Neuron (in vitro differentiated cells): Measurements from ENCODE around the gene PRIMA1.

Experiments used
- H2AFZ ChIP-seq: one replicate; pipeline ENCODE4 v1.6.1; 2013; ENCODE audit warnings: low read depth, mild to moderate bottlenecking, inconsistent platforms, low read length, moderate library complexity
- H3K27me3 ChIP-seq: one replicate; pipeline ENCODE4 v1.6.1; 2013; ENCODE audit warnings: low read length; ENCODE audit not compliant: insufficient read depth
- H3K36me3 ChIP-seq: one replicate; pipeline ENCODE4 v1.6.1; 2013; ENCODE audit warnings: low read length; ENCODE audit not compliant: insufficient read depth
- H3K4me1 ChIP-seq: one replicate; pipeline ENCODE4 v1.6.1; 2013; ENCODE audit warnings: low read length; ENCODE audit not compliant: insufficient read depth
- H3K4me3 ChIP-seq: 2 replicates; pipeline ENCODE4 v1.5.1; 2013; ENCODE audit warnings: mild to moderate bottlenecking, low read length, moderate library complexity
- H3K9me3 ChIP-seq: one replicate; pipeline ENCODE4 v1.6.1; 2013; ENCODE audit warnings: low read length

PRIMA1 gene

GRCh38 chr14:93705513-93706156, 82.7 kb downstream of the PRIMA1 start:
- Histone ChIP-seq H3K9me3 (no peaks in the 10 kb centered on the region), H2AFZ (no peak overlapping the region), H3K4me3 (no peak overlapping the region), H3K27me3 (peaks cover 6% of the 10 kb centered on the region), H3K4me1 (no peaks in the 10 kb centered on the region), H3K36me3 (no peaks in the 10 kb centered on the region)

- H3K9me3 ChIP-seq = no peaks in the 10 kb centered on the region
- no peaks in the 10 kb centered on the region for H3K4me1 ChIP-seq
- H3K36me3 ChIP-seq = no peaks in the 10 kb centered on the region
- H3K27me3 ChIP-seq = peaks cover 6% of the 10 kb centered on the region
- H3K4me3 ChIP-seq = no peak overlapping the region
- H2AFZ ChIP-seq = no peak overlapping the region
These were observed 84.3 kb downstream of the PRIMA1 start for GRCh38 chr14:93703941-93704340.

DNA sequence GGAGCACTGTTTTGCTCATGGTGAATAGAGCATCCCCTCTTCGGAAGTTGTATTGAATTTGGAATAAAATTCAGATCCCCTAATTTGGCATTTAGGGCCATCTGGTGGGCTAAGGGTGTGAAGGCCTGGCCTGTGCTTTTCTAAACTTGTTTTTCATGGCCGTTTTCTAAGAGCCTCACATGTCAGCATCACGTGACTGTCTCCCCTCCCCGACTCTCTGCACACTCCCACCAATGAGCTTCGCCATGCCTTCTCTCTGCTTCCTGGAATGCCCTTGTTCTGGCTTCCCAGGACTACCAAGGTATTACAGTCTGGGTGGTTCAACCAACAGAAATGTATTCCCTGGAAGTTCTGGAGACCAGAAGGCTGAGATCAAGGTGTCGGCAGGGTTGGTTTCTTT, 85.3 kb downstream of the PRIMA1 start:
- H2AFZ ChIP-seq = no peak overlapping the region
- no peaks in the 10 kb centered on the region for H3K9me3 ChIP-seq
- H3K27me3 ChIP-seq = no peaks in the 10 kb centered on the region
- H3K4me1 ChIP-seq = no peaks in the 10 kb centered on the region
- no peaks in the 10 kb centered on the region for H3K36me3 ChIP-seq
- H3K4me3 ChIP-seq = no peak overlapping the region

DNA sequence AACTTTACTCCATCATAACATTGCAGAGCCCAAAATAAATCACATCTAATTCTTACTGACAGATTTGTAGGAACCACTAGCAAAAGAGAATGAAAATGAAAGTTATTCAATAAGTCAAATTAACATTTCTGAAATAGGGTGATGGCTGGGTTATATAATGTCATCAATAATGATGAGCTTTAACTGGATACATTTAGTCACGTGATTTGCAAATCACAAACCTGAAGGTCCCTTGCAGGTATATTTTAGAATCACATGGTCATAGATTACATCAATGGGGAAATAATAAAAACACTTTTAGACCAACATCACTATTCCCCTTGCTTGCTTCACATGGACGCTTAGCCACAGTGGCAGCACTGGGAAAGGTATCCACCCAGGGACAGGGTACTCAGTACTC, 86.7 kb downstream of the PRIMA1 start:
- no peak overlapping the region for H2AFZ ChIP-seq
- no peak overlapping the region for H3K4me3 ChIP-seq
- no peaks in the 10 kb centered on the region for H3K36me3 ChIP-seq
- no peaks in the 10 kb centered on the region for H3K9me3 ChIP-seq
- no peaks in the 10 kb centered on the region for H3K27me3 ChIP-seq
- no peaks in the 10 kb centered on the region for H3K4me1 ChIP-seq

- Histone ChIP-seq H3K27me3 (no peaks in the 10 kb centered on the region), H2AFZ (no peak overlapping the region), H3K36me3 (no peaks in the 10 kb centered on the region), H3K9me3 (no peaks in the 10 kb centered on the region), H3K4me1 (no peaks in the 10 kb centered on the region), H3K4me3 (no peak overlapping the region)
These were observed 87.4 kb downstream of the PRIMA1 start for GRCh38 chr14:93700928-93701327.

DNA sequence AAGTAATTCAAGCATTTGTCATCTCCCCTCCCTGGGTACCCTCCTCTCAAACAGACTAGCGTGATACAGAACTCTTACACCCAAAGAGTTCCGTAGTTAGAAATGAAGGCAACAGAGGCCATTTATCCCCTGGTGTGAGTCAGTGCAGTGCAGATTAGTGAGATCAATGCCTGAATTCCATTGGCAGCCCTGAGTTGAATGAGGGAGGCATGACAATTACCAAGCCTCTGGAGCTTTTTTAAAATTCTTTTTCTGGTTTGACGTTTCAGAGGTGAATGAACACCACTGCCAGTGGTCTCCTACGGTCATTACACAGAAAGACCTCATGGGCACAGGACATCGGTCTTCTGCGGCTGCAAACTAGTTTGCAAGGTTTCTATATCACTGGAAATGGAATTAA, 94.4 kb downstream of the PRIMA1 start:
- Histone ChIP-seq H3K27me3 (no peaks in the 10 kb centered on the region), H3K36me3 (no peaks in the 10 kb centered on the region), H3K4me3 (no peak overlapping the region), H3K9me3 (no peaks in the 10 kb centered on the region), H2AFZ (no peak overlapping the region), H3K4me1 (no peaks in the 10 kb centered on the region)

- peaks cover 17% of the 10 kb centered on the region for H3K4me1 ChIP-seq
- H3K36me3 ChIP-seq = no peaks in the 10 kb centered on the region
- no peak overlapping the region for H2AFZ ChIP-seq
- H3K4me3 ChIP-seq = no peak overlapping the region
- no peaks in the 10 kb centered on the region for H3K9me3 ChIP-seq
- H3K27me3 ChIP-seq = no peaks in the 10 kb centered on the region
These were observed 97.1 kb downstream of the PRIMA1 start for GRCh38 chr14:93691042-93691780.

- H3K4me1 ChIP-seq = peaks cover 27% of the 10 kb centered on the region
- H3K9me3 ChIP-seq = no peaks in the 10 kb centered on the region
- no peak overlapping the region for H2AFZ ChIP-seq
- no peak overlapping the region for H3K4me3 ChIP-seq
- no peaks in the 10 kb centered on the region for H3K27me3 ChIP-seq
- H3K36me3 ChIP-seq = no peaks in the 10 kb centered on the region
These were observed 98.1 kb downstream of the PRIMA1 start for GRCh38 chr14:93690146-93690545.

GRCh38 chr14:93688820-93689219, 99.5 kb downstream of the PRIMA1 start:
- Histone ChIP-seq H2AFZ (no peak overlapping the region), H3K27me3 (no peaks in the 10 kb centered on the region), H3K36me3 (no peaks in the 10 kb centered on the region), H3K4me3 (no peak overlapping the region), H3K9me3 (no peaks in the 10 kb centered on the region), H3K4me1 (peaks cover 29% of the 10 kb centered on the region)

DNA sequence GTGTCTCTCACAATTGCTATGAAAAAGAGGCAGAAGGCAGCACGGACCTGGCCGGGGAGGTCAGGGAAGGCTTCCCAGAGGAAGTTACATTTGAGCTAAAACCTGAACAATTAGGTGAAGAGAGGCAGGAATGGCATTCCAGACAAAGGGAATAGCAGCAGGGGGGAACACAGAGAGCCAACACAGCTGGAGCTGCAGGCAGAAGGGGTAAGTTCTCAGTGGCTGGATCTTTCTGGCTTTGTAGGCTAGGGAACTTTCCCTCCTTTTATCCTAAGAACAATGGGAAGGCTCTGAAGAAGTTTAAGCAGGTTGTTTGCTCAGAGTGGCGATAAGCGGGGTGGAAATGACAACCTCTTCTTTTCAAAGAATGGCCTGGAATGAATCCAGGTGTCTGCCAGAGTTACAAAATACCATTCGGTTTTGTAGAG, 100.0 kb downstream of the PRIMA1 start:
- Histone ChIP-seq H3K4me1 (peaks cover 29% of the 10 kb centered on the region), H2AFZ (no peak overlapping the region), H3K9me3 (no peaks in the 10 kb centered on the region), H3K36me3 (no peaks in the 10 kb centered on the region), H3K27me3 (no peaks in the 10 kb centered on the region), H3K4me3 (no peak overlapping the region)

DNA sequence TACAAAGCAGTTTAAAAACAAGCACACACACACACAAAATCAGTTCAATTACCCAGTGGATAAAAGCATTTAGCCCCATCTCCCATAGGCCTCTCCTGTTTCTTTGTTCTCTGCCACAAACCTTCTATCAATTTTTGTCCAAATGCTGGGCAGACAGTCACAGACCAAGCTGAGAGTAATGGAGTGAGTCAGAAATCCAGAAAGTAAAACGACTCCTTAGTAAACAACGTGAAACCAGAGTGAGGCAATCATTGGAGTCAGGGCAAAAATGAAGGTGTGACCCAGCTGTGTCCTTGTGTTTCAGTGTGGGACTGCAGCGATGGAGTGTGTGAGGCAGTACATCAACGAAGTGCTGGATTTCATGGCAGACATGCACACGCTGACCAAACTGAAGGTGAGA, 102.0 kb downstream of the PRIMA1 start:
- Histone ChIP-seq H3K4me3 (no peak overlapping the region), H2AFZ (no peak overlapping the region), H3K27me3 (no peaks in the 10 kb centered on the region), H3K9me3 (no peaks in the 10 kb centered on the region), H3K36me3 (no peaks in the 10 kb centered on the region), H3K4me1 (peaks cover 29% of the 10 kb centered on the region)

DNA sequence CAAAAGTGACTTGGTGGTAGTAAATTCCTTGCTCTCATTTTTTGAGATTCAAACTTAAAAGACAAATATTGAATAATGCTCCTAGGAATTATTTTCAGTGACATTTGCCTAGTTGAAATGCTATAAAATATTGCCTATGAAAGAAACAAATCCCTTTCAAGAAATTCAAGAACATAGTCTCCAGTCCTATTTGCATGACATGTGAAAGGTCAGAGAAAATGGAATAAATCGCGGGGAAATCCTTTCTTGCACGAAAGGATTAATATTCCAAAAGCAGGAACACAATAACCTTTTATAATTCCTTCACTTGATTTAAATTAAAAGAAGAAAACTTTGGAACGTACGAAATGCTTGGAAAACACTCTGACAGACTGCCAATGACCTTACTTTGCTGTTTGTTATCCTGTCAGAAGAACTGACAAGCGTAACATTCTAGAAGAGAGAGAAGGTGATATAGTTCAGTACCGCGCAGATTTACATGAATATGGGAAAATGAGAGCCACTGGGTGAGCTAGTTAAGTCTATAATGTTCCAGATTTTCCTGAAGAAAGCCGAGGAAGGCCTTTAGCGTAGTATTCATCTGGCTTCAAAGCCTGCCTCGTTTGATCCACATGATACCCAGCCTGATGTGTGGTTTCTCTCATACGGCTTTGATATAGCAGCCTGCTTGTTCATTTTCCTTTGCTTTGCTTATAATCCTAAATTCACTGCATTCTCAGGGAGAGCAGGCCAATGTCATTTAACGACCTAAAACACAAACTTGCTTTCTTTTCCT, 103.0 kb downstream of the PRIMA1 start:
- Histone ChIP-seq H3K4me1 (peaks cover 29% of the 10 kb centered on the region), H3K4me3 (no peak overlapping the region), H3K36me3 (no peaks in the 10 kb centered on the region)

DNA sequence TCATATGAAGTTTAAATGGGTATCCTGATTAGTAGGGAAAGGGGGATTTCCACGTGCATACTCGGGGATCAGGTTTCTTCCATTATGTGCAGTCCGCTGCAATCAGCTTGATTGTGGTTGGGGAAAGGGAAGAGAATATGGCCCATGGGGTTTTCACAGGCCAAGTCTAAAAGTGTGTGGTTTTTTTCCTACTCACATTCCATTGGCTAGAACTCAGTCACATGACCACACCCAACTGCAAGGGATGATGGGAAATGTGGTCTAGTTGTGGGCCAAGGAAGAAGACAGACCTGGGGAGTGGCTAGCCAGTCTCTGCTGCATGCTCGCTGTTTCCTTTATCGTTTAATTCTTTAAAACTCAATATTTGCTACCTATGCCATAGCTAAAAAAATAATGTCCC, 105.1 kb downstream of the PRIMA1 start:
- Histone ChIP-seq H2AFZ (no peak overlapping the region), H3K4me3 (no peak overlapping the region), H3K36me3 (no peaks in the 10 kb centered on the region), H3K9me3 (no peaks in the 10 kb centered on the region), H3K4me1 (peaks cover 25% of the 10 kb centered on the region), H3K27me3 (no peaks in the 10 kb centered on the region)

More for the DNA sequence above, 103.0 kb downstream of the PRIMA1 start:
- Histone ChIP-seq H3K27me3 (no peaks in the 10 kb centered on the region), H2AFZ (no peak overlapping the region), H3K9me3 (no peaks in the 10 kb centered on the region)
